Measurements from ENCODE around the gene GGNBP2. TPM values are rescaled to one million over a fixed set of nuclear protein-coding genes. Genes with fewer than 3 reads are reported as not detected.

The GGNBP2 gene
- total and polyA plus RNA-seq, 2 donors (not counting 1 experiment from before 2014, with no cell fraction given) = 77.0 to 81.9 TPM

DNA sequence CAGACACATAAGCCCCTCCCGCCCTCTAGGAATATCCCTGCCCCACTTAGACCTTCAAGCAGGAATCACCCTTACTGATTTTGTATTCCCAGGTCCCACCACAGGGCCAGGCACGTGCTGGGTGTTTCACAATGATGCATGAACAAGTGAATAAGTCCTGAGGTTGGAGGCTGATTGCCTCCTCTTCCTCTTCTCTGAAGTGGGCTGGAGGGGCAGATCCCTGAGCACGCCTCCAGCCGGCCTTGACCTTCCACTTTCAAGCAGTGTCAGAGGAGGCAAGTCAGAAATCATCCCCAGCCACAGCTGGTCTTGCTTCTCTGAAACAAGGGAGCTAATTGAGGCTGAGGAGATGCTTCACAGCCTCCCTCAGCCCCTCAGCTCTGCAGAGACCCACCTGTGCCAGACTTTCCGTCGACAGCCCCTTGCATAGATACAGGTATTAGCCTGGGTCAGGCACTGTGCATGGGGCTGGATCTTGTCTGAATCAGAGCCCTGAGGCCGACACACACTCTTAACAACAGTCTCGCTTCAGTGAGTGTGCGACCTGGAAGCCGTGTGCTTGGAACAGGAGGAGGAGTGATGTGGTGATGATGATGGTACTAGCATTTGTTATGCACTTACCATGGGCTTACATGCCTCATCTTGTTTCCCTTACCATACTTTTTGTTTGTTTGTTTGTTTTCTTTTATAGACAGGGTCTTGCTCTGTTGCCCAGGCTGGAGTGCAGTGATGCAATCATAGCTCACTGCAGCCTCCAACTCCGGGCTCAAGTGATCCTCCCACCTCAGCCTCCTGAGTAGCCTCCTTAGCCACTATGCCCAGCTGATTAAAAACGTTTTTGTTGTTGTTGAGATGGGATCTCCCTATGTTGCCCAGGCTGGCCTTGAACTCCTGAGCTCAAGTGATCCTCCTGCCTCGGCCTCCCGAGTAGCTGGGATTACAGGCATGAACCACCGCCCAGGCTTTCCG is 71.6 kb downstream of the GGNBP2 start:
- no peaks in the 10 kb centered on the region for H3K79me2 ChIP-seq (ENCODE audit: control insufficient read depth, insufficient read depth, low read length)
- TF ChIP-seq, protein P1, sequence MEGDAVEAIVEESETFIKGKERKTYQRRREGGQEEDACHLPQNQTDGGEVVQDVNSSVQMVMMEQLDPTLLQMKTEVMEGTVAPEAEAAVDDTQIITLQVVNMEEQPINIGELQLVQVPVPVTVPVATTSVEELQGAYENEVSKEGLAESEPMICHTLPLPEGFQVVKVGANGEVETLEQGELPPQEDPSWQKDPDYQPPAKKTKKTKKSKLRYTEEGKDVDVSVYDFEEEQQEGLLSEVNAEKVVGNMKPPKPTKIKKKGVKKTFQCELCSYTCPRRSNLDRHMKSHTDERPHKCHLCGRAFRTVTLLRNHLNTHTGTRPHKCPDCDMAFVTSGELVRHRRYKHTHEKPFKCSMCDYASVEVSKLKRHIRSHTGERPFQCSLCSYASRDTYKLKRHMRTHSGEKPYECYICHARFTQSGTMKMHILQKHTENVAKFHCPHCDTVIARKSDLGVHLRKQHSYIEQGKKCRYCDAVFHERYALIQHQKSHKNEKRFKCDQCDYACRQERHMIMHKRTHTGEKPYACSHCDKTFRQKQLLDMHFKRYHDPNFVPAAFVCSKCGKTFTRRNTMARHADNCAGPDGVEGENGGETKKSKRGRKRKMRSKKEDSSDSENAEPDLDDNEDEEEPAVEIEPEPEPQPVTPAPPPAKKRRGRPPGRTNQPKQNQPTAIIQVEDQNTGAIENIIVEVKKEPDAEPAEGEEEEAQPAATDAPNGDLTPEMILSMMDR (conservative IDR thresholded peaks at IDR 0.05 in 1 of 2, IDR thresholded peaks at IDR 0.05 in 1 of 2; ENCODE audit: low read depth in 1 of 2, low read length in 2 of 2) = no peak
- TF ChIP-seq EZH2 (IDR thresholded peaks at IDR 0.05; ENCODE audit: low read length, missing control alignments) = no peak
- H3K27ac ChIP-seq (ENCODE audit: insufficient read depth, low read length) = no peak overlapping the region
- H3K36me3 ChIP-seq (ENCODE audit: control insufficient read depth, insufficient read depth, low read length) = no peaks in the 10 kb centered on the region
- no peaks in the 10 kb centered on the region for H3K9me3 ChIP-seq (ENCODE audit: control insufficient read depth, insufficient read depth, low read depth, low read length)
- no peak for DNase-seq (ENCODE audit: low read depth in 2 of 2)
- H4K20me1 ChIP-seq (ENCODE audit: control insufficient read depth, extremely low read depth, insufficient read depth, low read length) = no peaks in the 10 kb centered on the region
- H2AFZ ChIP-seq (ENCODE audit: low read length) = no peak overlapping the region
- H3K4me1 ChIP-seq (ENCODE audit: control insufficient read depth, extremely low read depth, insufficient read depth, low read length) = no peaks in the 10 kb centered on the region
- no peak overlapping the region for H3K4me2 ChIP-seq (ENCODE audit: extremely low read depth, insufficient read depth, low read length)
- H3K4me3 ChIP-seq (replicated peaks in 1 of 4; ENCODE audit: control extremely low read depth in 1 of 4, insufficient read depth in 1 of 4, low read depth in 3 of 4, low read length in 4 of 4) = no peak overlapping the region
- no peak overlapping the region for H3K9ac ChIP-seq (ENCODE audit: insufficient read depth, low read length)
- no peaks in the 10 kb centered on the region for H3K27me3 ChIP-seq (ENCODE audit: control insufficient read depth, insufficient read depth, low read length)

DNA sequence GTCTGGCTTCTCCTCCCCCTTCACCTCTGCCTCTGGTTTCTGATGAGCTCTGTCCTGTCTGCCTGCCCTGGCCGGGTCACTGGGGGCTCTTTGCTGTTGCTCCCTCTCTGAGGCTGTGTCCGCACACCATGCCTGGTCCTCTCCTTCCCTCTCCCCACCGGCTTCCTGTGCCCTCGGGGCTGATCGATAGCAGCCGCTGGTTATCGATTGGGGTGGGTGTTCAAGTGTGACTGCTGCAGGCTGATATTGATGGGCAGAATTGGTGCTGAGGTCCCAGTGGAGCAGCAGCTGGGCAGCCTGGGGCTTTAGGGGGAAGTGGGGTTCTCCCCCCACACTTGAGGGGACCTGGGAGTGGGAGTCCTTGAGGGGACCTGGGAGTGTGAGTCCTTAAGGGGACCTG is 73.1 kb downstream of the GGNBP2 start:
- Histone ChIP-seq H3K4me1 (ENCODE audit: control insufficient read depth, extremely low read depth, insufficient read depth, low read length) (no peaks in the 10 kb centered on the region), H3K27ac (ENCODE audit: insufficient read depth, low read length) (no peak overlapping the region), H3K4me3 (replicated peaks in 1 of 4; ENCODE audit: control extremely low read depth in 1 of 4, insufficient read depth in 1 of 4, low read depth in 3 of 4, low read length in 4 of 4) (no peak overlapping the region), H3K9me3 (ENCODE audit: control insufficient read depth, insufficient read depth, low read depth, low read length) (no peaks in the 10 kb centered on the region), H3K27me3 (ENCODE audit: control insufficient read depth, insufficient read depth, low read length) (no peaks in the 10 kb centered on the region), H4K20me1 (ENCODE audit: control insufficient read depth, extremely low read depth, insufficient read depth, low read length) (no peaks in the 10 kb centered on the region), H3K36me3 (ENCODE audit: control insufficient read depth, insufficient read depth, low read length) (no peaks in the 10 kb centered on the region), H3K9ac (ENCODE audit: insufficient read depth, low read length) (no peak overlapping the region), H2AFZ (ENCODE audit: low read length) (no peak overlapping the region), H3K79me2 (ENCODE audit: control insufficient read depth, insufficient read depth, low read length) (no peaks in the 10 kb centered on the region), H3K4me2 (ENCODE audit: extremely low read depth, insufficient read depth, low read length) (no peak overlapping the region)
- TF ChIP-seq EZH2 (IDR thresholded peaks at IDR 0.05; ENCODE audit: low read length, missing control alignments) = no peak
- TF ChIP-seq, protein P1 (conservative IDR thresholded peaks at IDR 0.05 in 1 of 2, IDR thresholded peaks at IDR 0.05 in 1 of 2; ENCODE audit: low read depth in 1 of 2, low read length in 2 of 2) = no peak
- no peak for DNase-seq (ENCODE audit: low read depth in 2 of 2)

DNA sequence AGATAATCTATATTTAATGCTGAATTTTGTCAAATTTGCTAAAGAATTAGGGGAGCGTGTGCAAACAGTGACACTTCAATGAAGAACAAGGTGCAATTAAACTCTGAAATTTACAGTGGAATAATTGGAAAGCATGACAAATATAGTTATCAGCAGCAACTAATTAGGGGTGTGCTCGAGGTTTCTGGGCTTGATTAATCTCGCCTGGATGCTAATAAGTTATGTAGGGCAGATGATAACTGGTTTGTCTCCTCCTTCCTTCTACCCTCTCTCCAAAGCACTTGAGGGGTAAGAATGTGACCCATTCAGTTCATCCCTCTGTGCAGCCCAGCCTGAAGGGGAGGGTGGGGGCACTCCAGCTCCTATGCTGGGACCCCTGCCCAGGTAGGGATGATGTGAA is 78.6 kb downstream of the GGNBP2 start:
- Histone ChIP-seq H3K9me3 (ENCODE audit: control insufficient read depth, insufficient read depth, low read depth, low read length) (no peaks in the 10 kb centered on the region), H3K4me1 (ENCODE audit: control insufficient read depth, extremely low read depth, insufficient read depth, low read length) (no peaks in the 10 kb centered on the region), H3K36me3 (ENCODE audit: control insufficient read depth, insufficient read depth, low read length) (no peaks in the 10 kb centered on the region), H2AFZ (ENCODE audit: low read length) (no peak overlapping the region), H4K20me1 (ENCODE audit: control insufficient read depth, extremely low read depth, insufficient read depth, low read length) (no peaks in the 10 kb centered on the region), H3K27me3 (ENCODE audit: control insufficient read depth, insufficient read depth, low read length) (peaks cover 2% of the 10 kb centered on the region), H3K79me2 (ENCODE audit: control insufficient read depth, insufficient read depth, low read length) (no peaks in the 10 kb centered on the region), H3K9ac (ENCODE audit: insufficient read depth, low read length) (no peak overlapping the region), H3K27ac (ENCODE audit: insufficient read depth, low read length) (no peak overlapping the region), H3K4me2 (ENCODE audit: extremely low read depth, insufficient read depth, low read length) (no peak overlapping the region), H3K4me3 (replicated peaks in 1 of 4; ENCODE audit: control extremely low read depth in 1 of 4, insufficient read depth in 1 of 4, low read depth in 3 of 4, low read length in 4 of 4) (no peak overlapping the region)
- TF ChIP-seq, protein P1 (conservative IDR thresholded peaks at IDR 0.05 in 1 of 2, IDR thresholded peaks at IDR 0.05 in 1 of 2; ENCODE audit: low read depth in 1 of 2, low read length in 2 of 2) = no peak
- TF ChIP-seq EZH2 (IDR thresholded peaks at IDR 0.05; ENCODE audit: low read length, missing control alignments) = no peak
- DNase-seq (ENCODE audit: low read depth in 2 of 2) = no peak

Data from fibroblast of lung (primary cell).